Ovary (tissue), 10 donors: ENCODE results near the gene SCD. TPM values are rescaled to one million over a fixed set of nuclear protein-coding genes. Genes with fewer than 3 reads are reported as not detected.
A peak's percentile ranks its signal among the peaks of the same experiment; 100 is the strongest.
"Not testable (repeated sequence)": the region's sequence is repeated elsewhere in the genome, so short reads cannot be mapped to it uniquely, and the experiment has no call there.

ENCODE experiments used
- DNase-seq, 5 donors: peaks; one replicate each; pipeline ENCODE4 v3.0.0-alpha.2; 2019 to 2020
- H3K27ac ChIP-seq, 2 donors: fragments of 200-600 bp; one replicate each; pipeline versions ENCODE4 v1.5.1 to v1.8.0; 2019 to 2022
- H3K27me3 ChIP-seq: fragments of 200-600 bp; one replicate; pipeline ENCODE4 v1.8.0; 2022
- H3K36me3 ChIP-seq: fragments of 200-600 bp; sonication (generic); one replicate; pipeline ENCODE4 v1.5.1; 2019
- H3K4me1 ChIP-seq: one replicate; pipeline ENCODE4 v1.8.1; 2013; ENCODE audit warnings: mild to moderate bottlenecking, moderate library complexity; ENCODE audit not compliant: insufficient read depth
- H3K4me3 ChIP-seq: fragments of 200-600 bp; sonication (generic); one replicate; pipeline ENCODE4 v1.5.1; 2017
- H3K9me3 ChIP-seq, 2 donors: fragments of 200-600 bp in 1 of 2; sonication (generic) in 1 of 2; one replicate each; pipeline versions ENCODE4 v1.5.1 to v1.8.1; 2013 to 2019; ENCODE audit warnings: mild to moderate bottlenecking in 1 of 2, moderate library complexity in 1 of 2
- CTCF ChIP-seq, 3 donors: fragments of 450-650 bp in 2 of 3; fragments of 200-600 bp in 1 of 3; IDR thresholded peaks; one replicate each; pipeline versions ENCODE4 v1.5.1 to v1.8.0; 2016 to 2022; ENCODE audit warnings: antibody characterized with exemption in 3 of 3, mild to moderate bottlenecking in 1 of 3
- EP300 ChIP-seq: sonication (generic); formaldehyde crosslinking; IDR thresholded peaks from one replicate; pipeline ENCODE4 v1.6.1; 2017; ENCODE audit warnings: antibody characterized with exemption
- POLR2A ChIP-seq: fragments of 450-650 bp; IDR thresholded peaks from one replicate; pipeline ENCODE4 v1.6.1; 2017; ENCODE audit warnings: antibody characterized with exemption, mild to moderate bottlenecking, moderate library complexity
- WGBS, 3 donors: extraction: QIAGEN DNeasy Blood & Tissue Kit in 1 of 3; methylation state at CpG; one replicate each; pipeline versions ENCODE4 v1.1.5 to v1.1.7; 2013 to 2017; 5-methylcytosine and 5-hydroxymethylcytosine counted together
- intact Hi-C, 4 donors: fragments of 100-400 bp; cut with DNase I; formaldehyde crosslinking; loops; one replicate each; pipeline versions ENCODE4 v1.11.0 to v1.15.1; 2022 to 2023
- long read RNA-seq, 3 donors: library from polyadenylated mRNA in 2 of 3; unstranded in 2 of 3; transcript quantifications; one replicate each; pipeline ENCODE4 v2.0.0 and lab custom pipeline, GENCODE V29; 2021 to 2026
- polyA plus RNA-seq, 2 donors: library from polyadenylated mRNA; stranded (reverse); fragments of 200-250 nt in 1 of 2; fragments of 350-450 nt in 1 of 2; fragmentation: Illumina TruSeq in 1 of 2; extraction: RNeasy Lipid Tissue Mini Kit (QIAGEN cat#74804) in 1 of 2; gene quantifications; one replicate each; pipeline ENCODE4 v1.2.3, GENCODE V29; 2013 to 2014
- total RNA-seq, 7 donors: library from RNA; depleted of rRNA in 2 of 7; stranded (reverse); fragments of >200 nt in 2 of 7; fragmentation: NEBNext Ultra II Directional in 3 of 7; extraction: Animal tissue kit (Norgen Biotek cat#: 25700) in 3 of 7; gene quantifications; one replicate each; pipeline versions ENCODE4 v1.1.0 to v1.2.4, GENCODE V29; 2016 to 2023
- donor health status: DM: no; HTN: no; CAD: no; lungs with moderate emphysema.
- donor health status: DM: no; HTN: no; CAD: no.
- donor health status: Bipolar disorder and iron deficiency.
- donor health status: DM: yes; HTN: yes; CAD: no.
- donor health status: DM: no; HTN: no; CAD: no.
- donor health status: DM: yes; HTN: yes; CAD: no.

SCD gene
- total RNA-seq (100 to 1,000 TPM in 2 of 7 donors, 10 to 100 TPM in 5; 21.6 to 302 (median 72.7) TPM), polyA plus RNA-seq (100 to 1,000 TPM in 1 of 2 donors, 10 to 100 TPM in 1; 21.1 to 274 TPM)
- long read RNA-seq, donor 1, full-length matches to known transcripts: 9 of 48 reads
- long read RNA-seq, donor 1, partial matches to known transcripts: 8 of 48 reads
- long read RNA-seq, donor 1, other reads (novel, unspliced or antisense): 31 of 48 reads
- long read RNA-seq, donor 2, full-length matches to known transcripts: 23 of 33 reads
- long read RNA-seq, donor 2, partial matches to known transcripts: 10 of 33 reads
- long read RNA-seq, donor 2, other reads (novel, unspliced or antisense): 0 of 33 reads
- long read RNA-seq, donor 3, full-length matches to known transcripts: 58 of 91 reads
- long read RNA-seq, donor 3, partial matches to known transcripts: 30 of 91 reads
- long read RNA-seq, donor 3, other reads (novel, unspliced or antisense): 3 of 91 reads

DNA sequence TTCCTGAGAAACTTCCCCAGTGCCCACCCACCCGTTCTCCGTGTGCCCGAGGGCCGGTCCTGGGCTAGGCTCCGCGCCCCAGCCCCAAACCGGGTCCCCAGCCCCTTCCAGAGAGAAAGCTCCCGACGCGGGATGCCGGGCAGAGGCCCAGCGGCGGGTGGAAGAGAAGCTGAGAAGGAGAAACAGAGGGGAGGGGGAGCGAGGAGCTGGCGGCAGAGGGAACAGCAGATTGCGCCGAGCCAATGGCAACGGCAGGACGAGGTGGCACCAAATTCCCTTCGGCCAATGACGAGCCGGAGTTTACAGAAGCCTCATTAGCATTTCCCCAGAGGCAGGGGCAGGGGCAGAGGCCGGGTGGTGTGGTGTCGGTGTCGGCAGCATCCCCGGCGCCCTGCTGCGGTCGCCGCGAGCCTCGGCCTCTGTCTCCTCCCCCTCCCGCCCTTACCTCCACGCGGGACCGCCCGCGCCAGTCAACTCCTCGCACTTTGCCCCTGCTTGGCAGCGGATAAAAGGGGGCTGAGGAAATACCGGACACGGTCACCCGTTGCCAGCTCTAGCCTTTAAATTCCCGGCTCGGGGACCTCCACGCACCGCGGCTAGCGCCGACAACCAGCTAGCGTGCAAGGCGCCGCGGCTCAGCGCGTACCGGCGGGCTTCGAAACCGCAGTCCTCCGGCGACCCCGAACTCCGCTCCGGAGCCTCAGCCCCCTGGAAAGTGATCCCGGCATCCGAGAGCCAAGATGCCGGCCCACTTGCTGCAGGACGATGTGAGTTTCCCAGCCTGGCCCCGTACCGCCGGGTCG lies at the start of gene SCD:
SCD (plus strand) TSS at position 469 of the 803 bp plus-strand sequence; CDS start at position 741, 272 bp downstream.
- Histone ChIP-seq H3K27ac (peak within 1 kb of the TSS; percentile 77 to 79), H3K27me3 (no peaks in the 10 kb centered on the region), H3K36me3 (no peaks in the 10 kb centered on the region), H3K4me1 (peaks cover 1% of the 10 kb centered on the region), H3K9me3 (no peaks in the 10 kb centered on the region), H3K4me3 (peak within 1 kb of the TSS; percentile 52)
- WGBS, 3 donors: 0% methylated on average over 58 to 73 of the region's 73 CpGs
- peak; percentile 83 to 86 (median 83) for DNase-seq
- peak; percentile 65 for TF ChIP-seq POLR2A
- no peak for TF ChIP-seq EP300
- intact Hi-C loops: loop anchor here in 1 of 4 donors (5.0 kb wide), 1 partner anchor 40 kb away; no protein-coding TSS in a partner anchor

DNA sequence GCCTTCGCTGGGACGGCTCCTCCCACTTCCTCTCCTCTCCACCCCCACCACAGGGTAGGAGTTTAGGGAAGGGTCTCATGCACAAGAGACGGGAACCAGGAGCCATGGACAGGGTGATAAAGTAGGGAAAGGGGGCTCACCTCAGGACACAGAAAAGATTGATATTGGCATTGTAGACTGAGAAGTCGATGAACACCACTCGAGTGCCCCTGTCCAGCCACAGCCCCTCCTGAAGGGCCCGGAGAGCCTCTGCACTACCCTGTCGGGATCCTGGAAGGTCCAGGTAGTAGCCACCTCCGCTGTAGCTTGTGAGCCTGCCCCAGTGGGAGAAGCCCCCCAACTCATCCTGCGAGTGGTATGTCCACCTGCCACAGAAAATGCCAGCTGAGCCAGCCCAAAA lies 49.8 kb upstream of the SCD start:
- Histone ChIP-seq H3K4me1 (no peaks in the 10 kb centered on the region), H3K27ac (no peak overlapping the region), H3K27me3 (no peaks in the 10 kb centered on the region), H3K4me3 (no peak overlapping the region), H3K36me3 (no peaks in the 10 kb centered on the region), H3K9me3 (no peaks in the 10 kb centered on the region)
- TF ChIP-seq POLR2A: no peak
- no peak for TF ChIP-seq EP300
- no peak for TF ChIP-seq CTCF (IDR thresholded peaks at IDR 0.05)
- DNase-seq: no peak
- intact Hi-C loops: no loop called here
- WGBS, 3 donors: 68 to 73% (median 69%) methylated on average over 9 of the region's 9 CpGs

DNA sequence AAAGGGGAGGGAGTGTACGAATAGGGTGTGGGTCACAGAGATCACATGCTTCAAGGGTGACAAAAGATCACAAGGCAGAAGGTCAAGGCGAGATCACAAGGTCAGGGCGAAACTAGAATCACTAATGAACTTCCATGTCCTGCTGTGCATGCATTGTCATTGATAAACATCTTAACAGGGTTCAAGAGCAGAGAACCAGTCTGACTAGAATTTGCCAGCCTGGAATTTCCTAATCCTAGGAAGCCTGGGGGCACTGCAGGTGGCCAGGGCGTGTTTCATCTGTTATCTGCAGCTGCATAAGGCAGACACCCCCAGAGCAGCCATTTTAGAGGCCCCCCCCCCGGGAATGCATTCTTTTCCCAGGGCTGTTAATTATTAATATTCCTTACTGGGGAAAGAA lies 45.9 kb upstream of the SCD start:
- H3K27me3 ChIP-seq, H3K4me1 ChIP-seq, H3K36me3 ChIP-seq, DNase-seq, H3K4me3 ChIP-seq, H3K27ac ChIP-seq, H3K9me3 ChIP-seq: not testable (repeated sequence)
- 40 to 62% (median 55%) methylated on average over 5 of the region's 5 CpGs for WGBS, 3 donors
- intact Hi-C loops: loop anchor here in 2 of 4 donors (10.0 kb wide), 2 partner anchors 214 to 224 kb away; partner anchors contain the start of genes NDUFB8 (in 1 of the 2) and SEC31B (in 1 of the 2)

GRCh38 chr10:100303724-100304319 lies 43.2 kb upstream of the SCD start:
- Histone ChIP-seq H3K27ac (no peak overlapping the region), H3K27me3 (no peaks in the 10 kb centered on the region), H3K4me3 (no peak overlapping the region), H3K36me3 (no peaks in the 10 kb centered on the region), H3K4me1 (no peaks in the 10 kb centered on the region), H3K9me3 (no peaks in the 10 kb centered on the region)
- TF ChIP-seq POLR2A (no peak), CTCF (IDR thresholded peaks at IDR 0.05) (peak in 2 of 3 donors; percentile 19 to 41)
- WGBS, 3 donors: 17 to 25% (median 21%) methylated on average over 7 of the region's 7 CpGs
- intact Hi-C loops: loop anchor here in 2 of 4 donors (10.0 kb wide), 2 partner anchors 211 to 221 kb away; partner anchors contain the start of genes NDUFB8 (in 1 of the 2) and SEC31B (in 1 of the 2)
- no peak for DNase-seq

DNA sequence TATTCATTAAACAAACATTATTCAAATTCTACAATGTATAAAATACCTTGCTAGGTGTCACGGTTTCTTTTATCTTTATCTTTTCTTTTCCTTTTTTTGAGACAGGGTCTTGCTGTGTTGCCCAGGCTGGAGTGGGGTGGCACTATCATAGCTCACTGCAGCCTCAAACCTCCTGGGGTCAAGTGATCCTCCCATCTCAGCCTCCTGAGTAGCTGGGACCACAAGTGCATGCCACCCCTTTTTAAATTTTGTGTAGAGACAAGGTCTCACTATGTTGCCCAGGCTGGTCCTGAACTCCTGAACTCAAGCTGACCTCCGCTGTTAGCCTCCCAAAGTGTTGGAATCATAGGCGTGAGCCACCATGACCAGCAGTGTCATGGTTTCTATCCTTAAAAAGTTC lies 42.6 kb upstream of the SCD start:
- Histone ChIP-seq H3K4me3 (no peak overlapping the region), H3K36me3 (no peaks in the 10 kb centered on the region), H3K9me3 (no peaks in the 10 kb centered on the region), H3K4me1 (no peaks in the 10 kb centered on the region), H3K27ac (no peak overlapping the region), H3K27me3 (no peaks in the 10 kb centered on the region)
- 76 to 78% (median 77%) methylated on average over 3 of the region's 3 CpGs for WGBS, 3 donors
- TF ChIP-seq CTCF (IDR thresholded peaks at IDR 0.05) (no peak), EP300 (no peak), POLR2A (no peak)
- intact Hi-C loops: loop anchor here in 2 of 4 donors (10.0 kb wide), 2 partner anchors 210 to 220 kb away; partner anchors contain the start of genes NDUFB8 (in 1 of the 2) and SEC31B (in 1 of the 2)
- no peak for DNase-seq
